Measurements from ENCODE around the gene PSMD4.

The PSMD4 gene

GRCh38 chr1:151311011-151311410 lies 56.5 kb downstream of the PSMD4 start:
- DNase-seq, result no peak

DNA sequence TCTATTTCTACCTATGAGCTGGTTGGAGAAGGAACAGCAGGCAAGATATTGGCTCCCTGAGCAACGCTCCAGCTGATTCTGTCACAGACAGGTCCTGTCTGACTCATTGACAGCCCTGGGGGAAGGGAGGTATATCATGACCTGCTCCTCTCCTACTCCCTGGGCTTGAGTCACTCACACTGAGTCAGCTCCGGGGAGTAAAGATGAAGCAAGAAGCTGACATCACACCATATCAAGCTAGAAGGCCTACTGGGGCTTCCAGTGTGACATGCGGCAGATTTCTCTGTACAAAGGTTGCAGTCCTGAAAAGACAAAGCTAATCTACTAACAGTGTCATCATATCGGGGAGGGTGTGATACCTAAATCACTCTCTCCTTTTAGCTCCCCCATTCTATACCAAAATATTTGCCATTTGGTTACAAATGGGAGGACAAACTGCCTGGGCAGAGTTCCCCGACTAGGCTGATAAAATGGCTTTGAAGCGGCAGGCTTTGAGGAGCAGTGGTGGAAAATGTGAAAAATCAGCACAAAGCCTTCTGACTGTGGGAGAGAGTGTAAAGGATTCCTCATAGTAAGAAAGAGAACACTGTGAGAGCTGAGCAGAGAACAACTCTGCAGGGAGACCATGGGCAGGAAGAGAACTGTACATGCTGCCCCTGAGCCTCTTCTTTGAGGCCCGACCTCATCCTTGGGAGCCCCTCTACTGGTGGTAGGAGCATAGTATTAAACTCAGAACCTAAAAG lies 57.2 kb downstream of the PSMD4 start:
- no peak for DNase-seq

DNA sequence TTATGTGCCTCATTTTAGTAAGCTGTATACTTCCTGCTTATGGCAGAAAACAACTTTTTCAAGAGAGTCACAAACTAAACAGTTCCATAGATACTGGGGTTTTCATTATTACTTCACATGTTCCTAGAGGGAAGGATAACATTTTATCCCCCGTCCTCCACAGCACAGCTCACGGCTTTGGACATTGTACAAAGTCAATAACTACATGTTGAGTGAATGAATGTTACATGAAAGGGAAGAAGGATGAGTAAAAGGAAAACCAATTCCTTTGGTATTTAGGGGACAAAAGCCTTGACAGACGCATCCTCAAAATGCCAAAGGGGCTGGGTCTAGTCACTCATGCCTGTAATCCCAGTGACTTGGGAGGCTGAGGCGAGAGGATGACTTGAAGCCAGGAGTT lies 57.9 kb downstream of the PSMD4 start:
- no peak for DNase-seq

DNA sequence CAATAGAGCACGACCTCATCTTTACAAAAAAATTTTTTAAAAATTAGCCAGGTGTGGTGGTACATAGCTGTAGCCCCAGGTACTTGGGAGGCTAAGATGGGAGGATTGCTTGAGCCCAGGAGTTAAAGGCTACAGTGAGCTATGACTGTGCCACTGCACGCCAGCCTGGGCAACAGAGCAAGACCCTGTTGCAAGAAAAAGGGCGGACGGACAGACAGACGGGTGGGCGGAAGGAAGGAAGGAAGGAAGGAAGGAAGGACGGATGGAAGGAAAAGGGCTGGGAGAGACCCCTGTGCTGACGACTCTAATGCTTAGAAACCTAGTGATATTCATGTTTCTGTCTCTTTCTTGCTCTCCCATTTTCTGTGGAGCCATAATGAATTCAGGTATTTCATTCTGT lies 58.3 kb downstream of the PSMD4 start:
- DNase-seq, result no peak

DNA sequence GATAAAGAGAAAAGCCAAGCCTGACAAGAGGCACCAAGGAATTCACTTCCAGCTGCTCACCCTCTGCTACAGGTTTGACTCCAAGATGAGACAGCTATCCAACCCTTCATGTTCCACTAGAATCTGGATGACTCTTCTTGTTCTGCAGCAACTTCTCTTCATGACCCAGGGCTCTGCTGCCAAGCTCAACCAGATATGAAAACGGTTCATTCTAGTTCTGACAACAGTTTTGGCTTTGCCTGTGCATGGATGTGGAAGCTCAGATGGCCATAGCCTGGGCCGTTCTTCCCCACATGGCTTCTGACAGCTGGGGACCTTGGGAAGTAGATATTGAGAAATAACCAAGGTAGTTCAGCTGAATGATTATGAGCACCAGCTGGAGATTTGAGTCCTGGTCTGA lies 59.0 kb downstream of the PSMD4 start:
- DNase-seq, result no peak

- no peak for DNase-seq
These were observed 59.8 kb downstream of the PSMD4 start for GRCh38 chr1:151314137-151314875.

DNA sequence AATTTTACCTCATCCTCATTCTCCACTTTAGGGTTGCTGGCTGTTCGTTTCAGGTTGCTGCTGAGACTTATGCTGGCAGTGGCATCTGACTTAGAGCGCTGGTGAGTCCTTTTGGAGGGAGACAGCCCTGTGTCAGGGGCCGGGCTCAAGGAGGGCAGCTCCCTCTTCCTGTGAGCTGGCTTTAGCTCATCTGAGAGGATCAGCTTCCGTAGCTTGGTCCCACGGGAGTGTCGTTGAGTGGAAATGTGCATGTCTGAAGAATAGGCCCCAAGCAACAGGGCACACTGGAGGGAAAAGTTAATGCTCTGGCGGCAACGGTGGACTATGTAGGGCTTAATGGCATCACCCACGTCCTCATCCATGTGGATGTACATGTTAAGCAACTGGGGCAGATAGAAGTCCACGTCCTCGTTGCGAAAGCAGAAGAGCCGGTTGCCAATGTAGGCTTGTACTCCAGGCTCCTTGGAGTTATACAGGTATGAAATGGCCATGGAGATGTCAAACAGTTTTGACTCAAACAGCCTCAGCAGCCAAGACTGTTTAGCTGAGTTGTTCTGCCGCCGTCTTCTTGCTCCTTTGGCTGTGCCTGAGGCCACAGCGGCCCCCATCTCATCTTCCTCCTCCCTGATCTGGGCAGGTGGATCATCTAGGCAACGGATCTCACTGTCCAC lies 61.2 kb downstream of the PSMD4 start:
- DNase-seq, result no peak
